Left lung (tissue), 10 donors: Measurements from ENCODE around the gene PSMD12. TPM values are rescaled to one million over a fixed set of nuclear protein-coding genes. Genes with fewer than 3 reads are reported as not detected.

ENCODE experiments used
- ATAC-seq: fragments of 200-7000 bp; cut with Tn5 transposase; one replicate; pipeline ENCODE4 v1.9.1; 2020; ENCODE audit warnings: moderate library complexity
- DNase-seq, 4 donors: peaks; one replicate each; pipeline ENCODE4 v3.0.0-alpha.2; 2013 to 2020
- H3K27ac ChIP-seq, 2 donors: fragments of 200-600 bp; sonication (generic) in 1 of 2; one replicate each; pipeline versions ENCODE4 v1.5.0 to v1.8.0; 2020 to 2021
- H3K27me3 ChIP-seq, 2 donors: fragments of 200-600 bp; sonication (generic) in 1 of 2; one replicate each; pipeline versions ENCODE4 v1.5.0 to v1.8.0; 2020 to 2021
- H3K36me3 ChIP-seq, 2 donors: fragments of 200-600 bp; sonication (generic) in 1 of 2; one replicate each; pipeline versions ENCODE4 v1.5.0 to v1.8.0; 2020 to 2021
- H3K4me1 ChIP-seq, 2 donors: fragments of 200-600 bp; one replicate each; pipeline ENCODE4 v1.8.0; 2021
- H3K4me3 ChIP-seq, 2 donors: fragments of 200-600 bp; sonication (generic) in 1 of 2; one replicate each; pipeline versions ENCODE4 v1.5.0 to v1.8.0; 2020 to 2021; ENCODE audit warnings: mild to moderate bottlenecking in 1 of 2
- H3K9me3 ChIP-seq, 2 donors: fragments of 200-600 bp; sonication (generic) in 1 of 2; one replicate each; pipeline versions ENCODE4 v1.5.0 to v1.8.0; 2020 to 2021
- CTCF ChIP-seq, 2 donors: fragments of 200-600 bp; sonication (generic) in 1 of 2; IDR thresholded peaks; one replicate each; pipeline versions ENCODE4 v1.5.0 to v1.8.0; 2021; ENCODE audit warnings: antibody characterized with exemption in 2 of 2
- intact Hi-C, 2 donors: fragments of 100-400 bp; cut with DNase I; formaldehyde crosslinking; loops; one replicate each; pipeline versions ENCODE4 v1.11.2 to v1.14.2; 2022
- polyA plus RNA-seq, 6 donors: library from polyadenylated mRNA; unstranded; fragments of 120-200 nt; gene quantifications; one replicate each; pipeline ENCODE4 v1.2.1, GENCODE V29; 2013; ENCODE audit not compliant: insufficient read length in 6 of 6
- total RNA-seq, 2 donors: library from RNA; stranded (reverse); fragmentation: NEBNext Ultra II Directional; extraction: Animal tissue kit (Norgen Biotek cat#: 25700); gene quantifications; one replicate each; pipeline ENCODE4 v1.2.1, GENCODE V29; 2021
- donor health status: DM: no; HTN: yes; CAD: no.
- donor health status: DM: no; HTN: no; CAD: no.

PSMD12 gene
- total and polyA plus RNA-seq, 8 donors: 40.0 to 56.6 (median 43.5) TPM

GRCh38 chr17:67359960-67360791 lies 6.2 kb downstream of the PSMD12 start:
- intact Hi-C loops: no loop called here
- no peak for TF ChIP-seq CTCF (IDR thresholded peaks at IDR 0.05)
- Histone ChIP-seq H3K27ac (no peak overlapping the region), H3K4me1 (peaks cover 25 to 75% of the 10 kb centered on the region in 2 donors), H3K4me3 (no peak overlapping the region), H3K36me3 (peaks cover 0 to 41% of the 10 kb centered on the region in 2 donors), H3K27me3 (no peaks in the 10 kb centered on the region), H3K9me3 (no peaks in the 10 kb centered on the region)
- no peak for ATAC-seq
- peak in 1 of 4 donors; percentile 10 for DNase-seq

- no peaks in the 10 kb centered on the region for H3K9me3 ChIP-seq
- TF ChIP-seq CTCF (IDR thresholded peaks at IDR 0.05): no peak
- no peak overlapping the region for H3K4me3 ChIP-seq
- peaks cover 14 to 74% of the 10 kb centered on the region in 2 donors for H3K4me1 ChIP-seq
- DNase-seq (no peak), ATAC-seq (no peak)
- H3K36me3 ChIP-seq: peaks cover 0 to 56% of the 10 kb centered on the region in 2 donors
- no peak overlapping the region for H3K27ac ChIP-seq
- intact Hi-C loops: no loop called here
- no peaks in the 10 kb centered on the region for H3K27me3 ChIP-seq
Measured at GRCh38 chr17:67358612-67359011, 7.8 kb downstream of the PSMD12 start.

- Histone ChIP-seq H3K27ac (peak overlapping the region in 1 of 2 donors; percentile 57), H3K4me3 (no peak overlapping the region), H3K27me3 (no peaks in the 10 kb centered on the region), H3K4me1 (peaks cover 0 to 46% of the 10 kb centered on the region in 2 donors), H3K9me3 (no peaks in the 10 kb centered on the region), H3K36me3 (peaks cover 0 to 82% of the 10 kb centered on the region in 2 donors)
- no peak for DNase-seq
- ATAC-seq: no peak
- intact Hi-C loops: no loop called here
- TF ChIP-seq CTCF (IDR thresholded peaks at IDR 0.05): no peak
Measured at GRCh38 chr17:67353929-67354574, 12.3 kb downstream of the PSMD12 start.

GRCh38 chr17:67353161-67353560 lies 13.2 kb downstream of the PSMD12 start:
- H3K36me3 ChIP-seq: peaks cover 0 to 91% of the 10 kb centered on the region in 2 donors
- ATAC-seq (no peak), DNase-seq (no peak)
- peak overlapping the region in 1 of 2 donors; percentile 57 for H3K27ac ChIP-seq
- intact Hi-C loops: no loop called here
- no peak overlapping the region for H3K4me3 ChIP-seq
- H3K9me3 ChIP-seq: no peaks in the 10 kb centered on the region
- H3K27me3 ChIP-seq: no peaks in the 10 kb centered on the region
- H3K4me1 ChIP-seq: peaks cover 0 to 38% of the 10 kb centered on the region in 2 donors
- TF ChIP-seq CTCF (IDR thresholded peaks at IDR 0.05): no peak

GRCh38 chr17:67349420-67349819 lies 17.0 kb downstream of the PSMD12 start:
- no peak for TF ChIP-seq CTCF (IDR thresholded peaks at IDR 0.05)
- intact Hi-C loops: no loop called here
- Histone ChIP-seq H3K9me3 (no peaks in the 10 kb centered on the region), H3K4me3 (no peak overlapping the region), H3K27ac (no peak overlapping the region), H3K4me1 (peaks cover 0 to 24% of the 10 kb centered on the region in 2 donors), H3K36me3 (peaks cover 0 to 99% of the 10 kb centered on the region in 2 donors), H3K27me3 (no peaks in the 10 kb centered on the region)
- DNase-seq: no peak
- no peak for ATAC-seq
